RWPE2 (cell line): ENCODE data around the gene ZKSCAN4.

ENCODE experiments used
- ATAC-seq: fragments of 200-7000 bp; cut with Tn5 transposase; 3 replicates; pipeline ENCODE4 v1.9.1; 2021; ENCODE audit warnings: low read depth
- DNase-seq: peaks from one replicate; pipeline ENCODE4 v3.0.0-alpha.2; 2020; ENCODE audit warnings: low spot score
- H3K27ac ChIP-seq: fragments of 450-650 bp; 2 replicates; pipeline ENCODE4 v1.5.1; 2017; ENCODE audit warnings: mild to moderate bottlenecking; ENCODE audit not compliant: poor library complexity, severe bottlenecking
- H3K27me3 ChIP-seq: fragments of 250-450 bp; sonication (Bioruptor Pico); 2 replicates; pipeline ENCODE4 v1.5.1; 2021; ENCODE audit warnings: mild to moderate bottlenecking, moderate library complexity; ENCODE audit not compliant: insufficient read depth, poor library complexity, severe bottlenecking
- H3K36me3 ChIP-seq: fragments of 250-450 bp; sonication (Bioruptor Pico); 2 replicates; pipeline ENCODE4 v1.5.1; 2020; ENCODE audit warnings: low read depth, mild to moderate bottlenecking, moderate library complexity
- H3K4me1 ChIP-seq: fragments of 250-450 bp; sonication (Bioruptor Pico); 2 replicates; pipeline ENCODE4 v1.5.1; 2021; ENCODE audit warnings: mild to moderate bottlenecking, moderate library complexity; ENCODE audit not compliant: insufficient read depth, poor library complexity, severe bottlenecking
- H3K4me3 ChIP-seq: fragments of 250-450 bp; sonication (Bioruptor Pico); 2 replicates; pipeline ENCODE4 v1.5.1; 2021; ENCODE audit warnings: mild to moderate bottlenecking, moderate library complexity; ENCODE audit not compliant: severe bottlenecking
- H3K9me3 ChIP-seq: fragments of 250-450 bp; sonication (Bioruptor Pico); 2 replicates; pipeline ENCODE4 v1.5.1; 2021; ENCODE audit warnings: mild to moderate bottlenecking, moderate library complexity; ENCODE audit not compliant: severe bottlenecking
- TF ChIP-seq, protein P1 (sequence below): fragments of 450-650 bp; IDR thresholded peaks from one replicate; pipeline ENCODE4 v1.5.1; 2017; ENCODE audit warnings: mild to moderate bottlenecking, moderate library complexity; ENCODE audit not compliant: poor library complexity, severe bottlenecking

The ZKSCAN4 gene

DNA sequence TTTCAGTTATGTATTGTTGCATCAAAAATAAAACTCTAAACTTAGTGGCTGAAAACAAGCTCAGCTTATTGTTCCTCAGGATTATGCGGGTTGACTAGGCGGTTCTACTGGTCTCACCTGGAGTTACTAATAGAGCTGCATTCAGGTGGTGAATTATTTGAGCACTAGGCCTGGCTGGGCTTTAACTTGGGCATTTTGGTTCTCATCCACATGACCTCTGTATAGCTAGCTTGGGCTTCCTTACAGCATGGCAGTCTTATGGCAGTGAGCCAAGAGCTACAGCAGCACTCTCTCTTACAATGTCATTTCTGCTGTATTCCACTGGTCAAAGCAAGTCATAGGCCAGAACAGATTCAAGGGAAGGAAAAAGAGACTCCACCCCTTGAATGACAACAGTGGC lies 30.9 kb upstream of the ZKSCAN4 start:
- Histone ChIP-seq H3K4me3 (no peak overlapping the region), H3K36me3 (peaks cover 36% of the 10 kb centered on the region), H3K4me1 (peaks cover 6% of the 10 kb centered on the region), H3K27ac (no peak overlapping the region), H3K27me3 (no peaks in the 10 kb centered on the region), H3K9me3 (no peaks in the 10 kb centered on the region)
- DNase-seq (no peak), ATAC-seq (no peak)
- TF ChIP-seq, protein P1, sequence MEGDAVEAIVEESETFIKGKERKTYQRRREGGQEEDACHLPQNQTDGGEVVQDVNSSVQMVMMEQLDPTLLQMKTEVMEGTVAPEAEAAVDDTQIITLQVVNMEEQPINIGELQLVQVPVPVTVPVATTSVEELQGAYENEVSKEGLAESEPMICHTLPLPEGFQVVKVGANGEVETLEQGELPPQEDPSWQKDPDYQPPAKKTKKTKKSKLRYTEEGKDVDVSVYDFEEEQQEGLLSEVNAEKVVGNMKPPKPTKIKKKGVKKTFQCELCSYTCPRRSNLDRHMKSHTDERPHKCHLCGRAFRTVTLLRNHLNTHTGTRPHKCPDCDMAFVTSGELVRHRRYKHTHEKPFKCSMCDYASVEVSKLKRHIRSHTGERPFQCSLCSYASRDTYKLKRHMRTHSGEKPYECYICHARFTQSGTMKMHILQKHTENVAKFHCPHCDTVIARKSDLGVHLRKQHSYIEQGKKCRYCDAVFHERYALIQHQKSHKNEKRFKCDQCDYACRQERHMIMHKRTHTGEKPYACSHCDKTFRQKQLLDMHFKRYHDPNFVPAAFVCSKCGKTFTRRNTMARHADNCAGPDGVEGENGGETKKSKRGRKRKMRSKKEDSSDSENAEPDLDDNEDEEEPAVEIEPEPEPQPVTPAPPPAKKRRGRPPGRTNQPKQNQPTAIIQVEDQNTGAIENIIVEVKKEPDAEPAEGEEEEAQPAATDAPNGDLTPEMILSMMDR, result no peak

DNA sequence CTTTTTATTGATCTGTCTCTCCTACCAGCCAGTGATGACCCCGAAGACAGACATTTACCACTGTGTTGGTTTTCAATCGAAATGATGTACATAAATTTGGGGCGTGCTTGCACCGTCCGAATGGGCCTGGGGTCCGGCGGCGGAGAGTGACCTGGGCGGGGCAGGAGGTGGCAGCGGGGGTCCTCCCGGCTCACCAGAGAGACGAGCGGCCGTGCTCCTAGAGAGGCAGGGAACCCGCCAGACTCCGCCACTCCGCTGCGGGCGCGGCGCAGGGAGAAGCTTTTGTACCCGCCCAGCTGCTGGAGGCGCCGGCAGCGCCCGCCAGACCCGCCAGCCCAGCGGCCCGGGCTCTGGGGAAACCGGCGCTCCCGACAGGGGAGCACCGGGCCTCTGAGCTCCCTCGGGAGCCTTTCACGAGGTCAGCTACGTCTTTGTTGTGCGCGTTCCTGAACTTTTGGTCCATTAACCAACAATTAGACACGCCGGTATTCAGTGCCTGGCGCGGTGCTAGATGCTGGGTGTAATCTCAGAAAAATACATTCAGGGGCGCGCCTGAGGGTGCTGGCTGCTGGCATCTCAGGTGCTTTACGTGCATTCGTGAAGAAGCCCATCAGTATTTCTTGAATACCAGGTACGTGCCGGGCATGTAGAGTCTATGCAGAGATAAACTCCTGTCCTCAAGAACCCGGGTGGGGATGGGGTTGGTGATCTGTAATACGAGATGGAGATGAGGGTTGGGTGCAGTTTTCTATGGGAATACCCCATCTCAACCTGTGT lies 29.4 kb upstream of the ZKSCAN4 start, which contains the start of gene PGBD1:
TSS of gene PGBD1 (plus strand) at position 285 of the 777 bp plus-strand sequence. CDS start 2,242 bp downstream, outside the sequence.
- DNase-seq (peak; percentile 82), ATAC-seq (peak; percentile 94)
- no peaks in the 10 kb centered on the region for H3K27me3 ChIP-seq
- H3K9me3 ChIP-seq, result no peaks in the 10 kb centered on the region
- TF ChIP-seq, protein P1, result no peak
- peak within 1 kb of the TSS; percentile 6 for H3K27ac ChIP-seq
- H3K36me3 ChIP-seq, result peaks cover 26% of the 10 kb centered on the region
- H3K4me1 ChIP-seq, result peaks cover 6% of the 10 kb centered on the region
- H3K4me3 ChIP-seq, result peak within 1 kb of the TSS; percentile 73

DNA sequence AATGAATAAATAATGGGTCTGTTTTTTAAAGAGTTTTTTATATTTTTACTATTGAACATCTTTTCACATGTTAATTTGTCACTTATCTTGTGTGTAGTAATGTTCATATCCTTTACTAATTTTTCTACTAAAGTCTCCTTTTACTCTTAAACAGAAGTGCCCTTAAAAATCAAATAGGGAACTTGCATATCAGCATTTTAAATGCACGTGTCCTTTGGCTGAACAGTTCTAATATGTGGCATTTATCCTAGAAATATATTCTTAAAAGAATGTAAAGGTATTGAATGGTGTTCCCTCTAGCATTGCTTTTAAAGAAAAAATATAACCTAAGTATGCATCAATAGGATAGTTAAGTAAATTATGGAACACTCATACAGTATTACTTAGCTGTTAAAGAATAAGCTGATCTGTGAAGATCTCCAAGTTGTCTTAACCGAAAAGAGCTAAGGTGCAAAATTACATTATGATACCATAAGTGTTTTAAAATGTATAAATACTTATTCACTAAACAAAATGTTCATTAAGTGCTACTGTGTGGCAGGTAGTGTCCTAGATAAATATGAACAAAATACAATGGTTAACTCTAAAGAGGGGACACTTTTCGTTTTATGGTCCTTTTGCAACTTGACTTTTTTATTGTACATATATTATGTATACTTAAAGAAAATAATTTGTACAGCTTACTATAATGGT lies 28.7 kb upstream of the ZKSCAN4 start:
- H3K4me3 ChIP-seq, result peak overlapping the region; percentile 73
- TF ChIP-seq, protein P1, result no peak
- DNase-seq (no peak), ATAC-seq (no peak; the same call in 2 of the 3 replicates)
- no peaks in the 10 kb centered on the region for H3K9me3 ChIP-seq
- peaks cover 26% of the 10 kb centered on the region for H3K36me3 ChIP-seq
- H3K27me3 ChIP-seq, result no peaks in the 10 kb centered on the region
- peaks cover 6% of the 10 kb centered on the region for H3K4me1 ChIP-seq
- no peak overlapping the region for H3K27ac ChIP-seq

- no peaks in the 10 kb centered on the region for H3K9me3 ChIP-seq
- TF ChIP-seq, protein P1, result no peak
- peaks cover 6% of the 10 kb centered on the region for H3K4me1 ChIP-seq
- H3K27ac ChIP-seq, result no peak overlapping the region
- DNase-seq (no peak), ATAC-seq (no peak)
- H3K4me3 ChIP-seq, result no peak overlapping the region
- no peaks in the 10 kb centered on the region for H3K27me3 ChIP-seq
- H3K36me3 ChIP-seq, result peaks cover 17% of the 10 kb centered on the region
Measured at GRCh38 chr6:28277746-28278145, 25.7 kb upstream of the ZKSCAN4 start.
